Lower lobe of right lung (tissue), 2 donors: ENCODE measurements around the gene TFF3. TPM values are rescaled to one million over a fixed set of nuclear protein-coding genes. Genes with fewer than 3 reads are reported as not detected.

Experiments used
- ATAC-seq, 2 donors: fragments of 200-7000 bp; cut with Tn5 transposase; one replicate each; pipeline ENCODE4 v1.9.1; 2020 to 2022; ENCODE audit warnings: mild to moderate bottlenecking in 2 of 2, moderate library complexity in 2 of 2
- DNase-seq: peaks from one replicate; pipeline ENCODE4 v3.0.0-alpha.2; 2020
- H3K27ac ChIP-seq: fragments of 200-600 bp; one replicate; pipeline ENCODE4 v1.8.0; 2022
- H3K27me3 ChIP-seq: fragments of 200-600 bp; one replicate; pipeline ENCODE4 v1.8.0; 2022; ENCODE audit warnings: low read depth
- H3K36me3 ChIP-seq: fragments of 200-600 bp; one replicate; pipeline ENCODE4 v1.8.0; 2022; ENCODE audit warnings: mild to moderate bottlenecking
- H3K4me1 ChIP-seq: fragments of 200-600 bp; one replicate; pipeline ENCODE4 v1.8.0; 2022
- H3K4me3 ChIP-seq: fragments of 200-600 bp; one replicate; pipeline ENCODE4 v1.8.0; 2022; ENCODE audit warnings: mild to moderate bottlenecking
- H3K9me3 ChIP-seq: fragments of 200-600 bp; one replicate; pipeline ENCODE4 v1.8.0; 2022
- intact Hi-C: fragments of 100-400 bp; cut with DNase I; formaldehyde crosslinking; loops from one replicate; pipeline ENCODE4 v1.11.0; 2022
- total RNA-seq: library from RNA; stranded (reverse); fragmentation: NEBNext Ultra II Directional; extraction: Animal tissue kit (Norgen Biotek cat#: 25700); gene quantifications from one replicate; pipeline ENCODE4 v1.2.1, GENCODE V29; 2021
- TF ChIP-seq, protein P1 (sequence below): fragments of 200-600 bp; IDR thresholded peaks from one replicate; pipeline ENCODE4 v1.8.0; 2022; ENCODE audit warnings: antibody characterized with exemption, mild to moderate bottlenecking
- donor health status: DM: no; HTN: yes; CAD: no; lungs with severe emphysema.

Gene TFF3
- total RNA-seq, 1 donor from 2014 or later, result 19.0 TPM

DNA sequence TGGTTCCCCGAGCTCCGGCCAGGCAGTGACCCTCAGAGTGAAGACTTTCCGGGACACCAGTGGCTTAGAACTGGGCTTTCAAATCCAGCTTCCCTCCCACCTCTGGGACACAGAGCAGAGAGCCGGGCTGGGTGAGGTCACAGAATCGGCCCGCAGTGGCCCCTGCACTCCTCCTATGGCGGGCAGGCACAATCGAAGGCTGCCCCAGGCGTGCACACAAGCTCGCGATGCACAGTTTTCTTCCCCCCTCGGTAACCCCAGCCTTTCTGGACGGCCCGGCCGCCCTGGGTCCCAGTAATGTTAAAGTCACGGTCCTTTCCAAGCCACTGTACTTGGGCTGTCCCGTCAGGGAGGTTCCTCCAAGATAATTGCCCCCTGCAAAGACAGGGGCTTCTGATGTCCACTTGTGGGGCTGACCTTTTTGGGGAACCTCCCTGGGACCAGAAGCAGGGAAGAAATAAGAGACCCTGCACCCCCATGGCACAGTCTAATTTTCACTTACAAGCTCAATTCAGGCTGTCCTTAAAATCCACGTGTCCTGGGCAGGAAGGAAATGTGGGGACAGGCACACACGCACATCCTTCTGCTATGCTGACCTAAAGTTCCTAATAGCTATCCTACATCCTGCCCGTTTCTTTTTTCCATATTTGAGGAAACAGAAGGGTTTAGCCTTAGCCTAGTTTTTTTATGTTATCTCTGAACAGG, 13.7 kb downstream of the TFF3 start:
- DNase-seq (no peak), ATAC-seq (peak in 1 of 2 donors; percentile 38)
- no peak overlapping the region for H3K4me3 ChIP-seq
- intact Hi-C loops, result no loop called here
- TF ChIP-seq, protein P1, sequence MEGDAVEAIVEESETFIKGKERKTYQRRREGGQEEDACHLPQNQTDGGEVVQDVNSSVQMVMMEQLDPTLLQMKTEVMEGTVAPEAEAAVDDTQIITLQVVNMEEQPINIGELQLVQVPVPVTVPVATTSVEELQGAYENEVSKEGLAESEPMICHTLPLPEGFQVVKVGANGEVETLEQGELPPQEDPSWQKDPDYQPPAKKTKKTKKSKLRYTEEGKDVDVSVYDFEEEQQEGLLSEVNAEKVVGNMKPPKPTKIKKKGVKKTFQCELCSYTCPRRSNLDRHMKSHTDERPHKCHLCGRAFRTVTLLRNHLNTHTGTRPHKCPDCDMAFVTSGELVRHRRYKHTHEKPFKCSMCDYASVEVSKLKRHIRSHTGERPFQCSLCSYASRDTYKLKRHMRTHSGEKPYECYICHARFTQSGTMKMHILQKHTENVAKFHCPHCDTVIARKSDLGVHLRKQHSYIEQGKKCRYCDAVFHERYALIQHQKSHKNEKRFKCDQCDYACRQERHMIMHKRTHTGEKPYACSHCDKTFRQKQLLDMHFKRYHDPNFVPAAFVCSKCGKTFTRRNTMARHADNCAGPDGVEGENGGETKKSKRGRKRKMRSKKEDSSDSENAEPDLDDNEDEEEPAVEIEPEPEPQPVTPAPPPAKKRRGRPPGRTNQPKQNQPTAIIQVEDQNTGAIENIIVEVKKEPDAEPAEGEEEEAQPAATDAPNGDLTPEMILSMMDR, result no peak
- no peaks in the 10 kb centered on the region for H3K27me3 ChIP-seq
- H3K27ac ChIP-seq, result peak overlapping the region; percentile 57
- no peaks in the 10 kb centered on the region for H3K9me3 ChIP-seq
- peaks cover 7% of the 10 kb centered on the region for H3K4me1 ChIP-seq
- H3K36me3 ChIP-seq, result peaks cover 9% of the 10 kb centered on the region

DNA sequence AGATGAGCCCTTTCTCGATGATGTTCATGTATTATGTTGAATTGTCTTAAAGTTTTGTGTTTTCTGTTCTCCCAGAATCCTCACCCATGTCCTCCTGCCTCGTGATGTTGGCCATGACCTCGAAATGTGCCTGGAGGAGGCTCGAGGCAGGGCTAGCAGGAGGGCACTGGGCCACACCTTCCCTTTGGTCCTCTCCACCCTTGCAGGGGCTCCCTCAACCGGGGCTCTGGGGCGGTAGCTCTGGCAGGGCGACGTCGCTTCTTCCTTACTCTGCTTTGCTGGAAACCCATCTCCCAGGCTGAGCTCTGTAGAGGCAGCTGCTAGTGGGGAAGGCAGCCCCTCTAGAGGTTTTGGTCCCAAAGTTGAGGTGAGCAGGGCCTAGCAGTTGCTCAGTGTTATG, 14.3 kb downstream of the TFF3 start:
- intact Hi-C loops, result no loop called here
- H3K9me3 ChIP-seq, result no peaks in the 10 kb centered on the region
- peak overlapping the region; percentile 57 for H3K27ac ChIP-seq
- ATAC-seq (no peak), DNase-seq (peak; percentile 29)
- peaks cover 15% of the 10 kb centered on the region for H3K36me3 ChIP-seq
- no peaks in the 10 kb centered on the region for H3K27me3 ChIP-seq
- no peak overlapping the region for H3K4me3 ChIP-seq
- TF ChIP-seq, protein P1, result no peak
- peaks cover 7% of the 10 kb centered on the region for H3K4me1 ChIP-seq

DNA sequence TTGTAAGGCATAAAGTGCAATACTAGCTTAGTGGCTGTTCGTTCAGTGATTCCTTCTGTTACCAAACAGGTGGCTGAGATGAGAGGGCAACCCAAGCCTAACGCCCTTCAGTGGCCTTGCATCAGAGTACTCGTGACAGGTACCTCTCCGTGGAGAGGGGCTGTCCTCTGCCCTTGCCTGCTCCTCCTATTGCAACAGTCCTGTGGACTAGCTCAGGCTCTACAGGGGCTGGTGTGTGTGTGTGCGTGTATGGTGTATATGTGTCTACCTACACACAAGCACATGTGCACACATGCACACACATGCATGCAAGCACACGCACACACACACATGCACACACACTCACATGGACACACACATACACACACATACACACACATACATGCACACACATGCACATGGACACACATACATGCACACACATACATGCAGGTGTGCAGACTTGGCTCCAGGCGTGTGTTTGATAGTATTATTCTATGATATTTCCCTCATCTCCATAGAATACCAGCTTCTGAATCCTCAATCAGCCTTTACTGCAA, 15.1 kb downstream of the TFF3 start:
- Histone ChIP-seq H3K4me1 (peaks cover 7% of the 10 kb centered on the region), H3K4me3 (no peak overlapping the region), H3K9me3 (no peaks in the 10 kb centered on the region), H3K27me3 (no peaks in the 10 kb centered on the region), H3K27ac (peak overlapping the region; percentile 63), H3K36me3 (peaks cover 23% of the 10 kb centered on the region)
- peak; percentile 51 for DNase-seq
- intact Hi-C loops, result no loop called here
- peak in 1 of 2 donors; percentile 51 for ATAC-seq
- TF ChIP-seq, protein P1, result no peak

DNA sequence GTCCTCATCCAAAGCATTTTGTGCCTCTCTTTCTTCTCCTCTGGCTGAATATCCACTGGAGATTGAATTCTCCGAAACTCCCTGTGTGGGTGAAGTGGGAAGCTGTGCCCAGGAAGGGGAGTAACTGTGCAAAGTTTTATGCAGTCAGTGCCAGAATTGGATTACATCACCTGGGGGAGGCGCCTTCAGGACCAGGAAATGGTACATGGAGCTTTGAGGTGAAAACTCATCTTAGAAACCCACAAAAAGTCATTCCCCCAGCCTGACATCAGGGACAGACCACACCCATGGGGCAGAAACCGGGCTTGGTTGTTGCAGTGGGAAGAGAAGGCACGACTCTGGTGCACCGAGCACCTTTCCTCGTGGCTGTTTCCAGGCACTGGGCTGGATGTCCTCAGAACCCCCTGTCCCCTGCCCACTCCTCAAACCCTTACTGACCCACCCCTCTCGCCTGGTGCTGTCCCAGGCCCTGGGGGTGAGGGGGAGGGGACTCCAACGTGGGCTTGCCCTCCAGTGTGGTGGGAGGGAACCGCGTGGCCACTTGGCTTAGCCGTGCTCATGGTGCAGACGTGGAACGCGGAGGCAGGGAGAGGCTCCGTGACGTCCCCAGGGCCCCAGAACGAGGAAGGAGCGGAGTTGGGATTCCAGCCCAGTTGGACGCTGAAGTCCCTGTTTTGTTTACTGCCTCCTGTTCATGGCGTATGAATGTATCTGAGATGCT, 15.7 kb downstream of the TFF3 start:
- TF ChIP-seq, protein P1, result no peak
- Histone ChIP-seq H3K27ac (peak overlapping the region; percentile 63), H3K4me3 (no peak overlapping the region), H3K36me3 (peaks cover 26% of the 10 kb centered on the region), H3K27me3 (no peaks in the 10 kb centered on the region), H3K9me3 (no peaks in the 10 kb centered on the region), H3K4me1 (peaks cover 7% of the 10 kb centered on the region)
- ATAC-seq (peak in 1 of 2 donors; percentile 70), DNase-seq (peak; percentile 75)
- intact Hi-C loops, result no loop called here

DNA sequence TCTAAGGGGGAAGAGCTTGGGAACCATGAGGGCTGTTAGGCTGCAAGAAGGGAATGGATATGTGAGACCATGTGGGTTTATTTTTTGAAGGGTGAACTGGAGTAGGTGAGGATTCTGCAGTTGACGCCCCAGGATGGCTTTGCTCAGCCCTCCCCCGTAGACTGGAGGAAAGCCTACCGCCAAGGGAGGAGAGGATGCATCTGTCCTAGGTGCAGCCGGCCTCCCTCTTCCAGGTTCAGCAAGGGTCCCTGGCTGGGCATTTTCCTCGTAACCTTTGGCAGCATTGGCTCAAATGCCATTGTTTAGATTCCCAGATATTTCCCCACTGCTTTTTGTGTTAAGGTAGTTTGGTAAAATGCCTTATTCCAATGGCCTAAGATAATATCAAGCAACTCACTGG, 16.6 kb downstream of the TFF3 start:
- Histone ChIP-seq H3K4me1 (peaks cover 7% of the 10 kb centered on the region), H3K4me3 (no peak overlapping the region), H3K36me3 (peaks cover 33% of the 10 kb centered on the region), H3K27me3 (no peaks in the 10 kb centered on the region), H3K9me3 (no peaks in the 10 kb centered on the region), H3K27ac (no peak overlapping the region)
- DNase-seq, result no peak
- intact Hi-C loops, result no loop called here
- no peak for ATAC-seq
- TF ChIP-seq, protein P1, result no peak
